Vagina (tissue), 2 donors: ENCODE measurements around the gene GDF7.

Experiments
- POLR2A ChIP-seq, 2 donors: fragments of 450-650 bp; IDR thresholded peaks; one replicate each; pipeline ENCODE4 v1.6.1; 2017; ENCODE audit warnings: antibody characterized with exemption in 2 of 2, mild to moderate bottlenecking in 2 of 2, moderate library complexity in 2 of 2
- POLR2AphosphoS5 ChIP-seq, 2 donors: sonication (generic); formaldehyde crosslinking; IDR thresholded peaks; one replicate each; pipeline ENCODE4 v1.9.0; 2017; ENCODE audit warnings: antibody characterized with exemption in 2 of 2, mild to moderate bottlenecking in 2 of 2, low read depth in 1 of 2; ENCODE audit not compliant: insufficient read depth in 1 of 2
- TF ChIP-seq, protein P1 (sequence below), 3 experiments: fragments of 450-650 bp in 2 of 3; fragments of 200-600 bp in 1 of 3; sonication (generic) in 1 of 3; IDR thresholded peaks; one replicate each; pipeline ENCODE4 v1.5.1; 2017 to 2019; ENCODE audit warnings: antibody characterized with exemption in 3 of 3, mild to moderate bottlenecking in 2 of 3, moderate library complexity in 2 of 3

DNA sequence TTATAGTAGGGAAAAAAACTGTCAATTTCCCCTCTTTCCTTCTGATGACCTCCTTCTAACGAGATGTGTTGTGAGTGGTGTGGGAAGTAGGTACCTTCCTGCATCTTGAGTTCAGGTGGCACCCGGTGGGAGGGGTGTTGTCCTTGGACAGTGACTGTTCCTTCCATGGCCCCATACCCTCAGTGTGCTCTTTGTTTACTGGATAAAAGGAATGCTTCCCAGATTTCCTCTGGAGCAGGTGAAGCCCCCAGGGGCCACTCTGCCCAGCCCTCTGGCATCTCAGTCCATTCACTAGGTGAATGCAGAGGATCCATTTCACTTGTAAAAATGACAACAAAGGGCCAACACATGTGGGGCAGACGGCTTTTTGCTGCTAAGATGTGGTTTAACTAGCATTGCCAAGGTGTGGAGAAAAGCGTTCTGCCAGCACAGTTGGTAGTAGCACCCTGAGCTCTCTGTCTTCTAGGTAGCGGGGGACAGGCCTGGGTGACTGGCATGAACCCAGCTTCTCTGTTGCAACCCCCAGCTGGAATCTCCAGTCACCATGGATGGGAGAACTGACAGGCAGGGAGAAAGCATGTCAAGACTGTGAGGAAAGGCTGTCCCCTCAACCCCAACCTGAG lies 6.9 kb downstream of the GDF7 start:
- TF ChIP-seq, protein P1, sequence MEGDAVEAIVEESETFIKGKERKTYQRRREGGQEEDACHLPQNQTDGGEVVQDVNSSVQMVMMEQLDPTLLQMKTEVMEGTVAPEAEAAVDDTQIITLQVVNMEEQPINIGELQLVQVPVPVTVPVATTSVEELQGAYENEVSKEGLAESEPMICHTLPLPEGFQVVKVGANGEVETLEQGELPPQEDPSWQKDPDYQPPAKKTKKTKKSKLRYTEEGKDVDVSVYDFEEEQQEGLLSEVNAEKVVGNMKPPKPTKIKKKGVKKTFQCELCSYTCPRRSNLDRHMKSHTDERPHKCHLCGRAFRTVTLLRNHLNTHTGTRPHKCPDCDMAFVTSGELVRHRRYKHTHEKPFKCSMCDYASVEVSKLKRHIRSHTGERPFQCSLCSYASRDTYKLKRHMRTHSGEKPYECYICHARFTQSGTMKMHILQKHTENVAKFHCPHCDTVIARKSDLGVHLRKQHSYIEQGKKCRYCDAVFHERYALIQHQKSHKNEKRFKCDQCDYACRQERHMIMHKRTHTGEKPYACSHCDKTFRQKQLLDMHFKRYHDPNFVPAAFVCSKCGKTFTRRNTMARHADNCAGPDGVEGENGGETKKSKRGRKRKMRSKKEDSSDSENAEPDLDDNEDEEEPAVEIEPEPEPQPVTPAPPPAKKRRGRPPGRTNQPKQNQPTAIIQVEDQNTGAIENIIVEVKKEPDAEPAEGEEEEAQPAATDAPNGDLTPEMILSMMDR (IDR thresholded peaks at IDR 0.05): no peak
- TF ChIP-seq POLR2A (IDR thresholded peaks at IDR 0.05) (no peak), POLR2AphosphoS5 (IDR thresholded peaks at IDR 0.05; ENCODE audit: insufficient read depth in 1 of 2, low read depth in 1 of 2) (no peak)
